Measurements from ENCODE around the gene PLCB1.

The PLCB1 gene

GRCh38 chr20:8362457-8362856, 230.4 kb downstream of the PLCB1 start:
- peaks cover 0 to 5% of the 10 kb centered on the region in 2 experiments for H3K4me1 ChIP-seq (ENCODE audit: control insufficient read depth in 1 of 2, insufficient read depth in 1 of 2, low read depth in 1 of 2, low read length in 1 of 2)
- no peaks in the 10 kb centered on the region for H3K27me3 ChIP-seq
- TF ChIP-seq CTCF (IDR thresholded peaks at IDR 0.05), result no peak

GRCh38 chr20:8363970-8364733, 232.1 kb downstream of the PLCB1 start:
- no peak for TF ChIP-seq CTCF (IDR thresholded peaks at IDR 0.05)
- H3K27ac ChIP-seq, result no peak overlapping the region
- H3K27me3 ChIP-seq, result no peaks in the 10 kb centered on the region
- H3K4me1 ChIP-seq (ENCODE audit: control insufficient read depth in 1 of 2, insufficient read depth in 1 of 2, low read depth in 1 of 2, low read length in 1 of 2), result peaks cover 0 to 7% of the 10 kb centered on the region in 2 experiments
- no peaks in the 10 kb centered on the region for H3K9me3 ChIP-seq
- H3K4me3 ChIP-seq (ENCODE audit: low read depth in 1 of 2, low read length in 1 of 2), result no peak overlapping the region
- no peaks in the 10 kb centered on the region for H3K36me3 ChIP-seq

More at GRCh38 chr20:8362457-8362856, 230.4 kb downstream of the PLCB1 start:
- Histone ChIP-seq H3K36me3 (no peaks in the 10 kb centered on the region), H3K9me3 (no peaks in the 10 kb centered on the region), H3K27ac (no peak overlapping the region), H3K4me3 (ENCODE audit: low read depth in 1 of 2, low read length in 1 of 2) (no peak overlapping the region)

DNA sequence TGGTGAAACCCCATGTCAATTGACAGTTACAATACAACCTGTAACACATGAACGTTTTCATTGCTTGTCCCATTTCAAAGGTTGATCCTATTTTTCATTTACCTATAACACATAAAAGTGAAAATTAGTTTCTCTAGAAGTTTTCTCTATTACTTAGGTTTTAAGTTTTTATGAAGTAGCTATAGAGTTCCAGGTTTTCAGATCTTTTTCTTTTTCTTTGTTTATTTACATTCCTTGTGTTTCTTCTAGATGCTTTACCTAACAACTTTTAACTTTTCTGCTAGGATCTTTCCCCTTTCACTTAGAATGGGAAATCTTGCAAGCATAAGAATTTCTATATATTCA, 232.6 kb downstream of the PLCB1 start:
- no peak overlapping the region for H3K4me3 ChIP-seq (ENCODE audit: low read depth in 1 of 2, low read length in 1 of 2)
- H3K27ac ChIP-seq, result no peak overlapping the region
- peaks cover 0 to 11% of the 10 kb centered on the region in 2 experiments for H3K4me1 ChIP-seq (ENCODE audit: control insufficient read depth in 1 of 2, insufficient read depth in 1 of 2, low read depth in 1 of 2, low read length in 1 of 2)
- H3K36me3 ChIP-seq, result no peaks in the 10 kb centered on the region
- no peaks in the 10 kb centered on the region for H3K9me3 ChIP-seq
- H3K27me3 ChIP-seq, result no peaks in the 10 kb centered on the region
- no peak for TF ChIP-seq CTCF (IDR thresholded peaks at IDR 0.05)

DNA sequence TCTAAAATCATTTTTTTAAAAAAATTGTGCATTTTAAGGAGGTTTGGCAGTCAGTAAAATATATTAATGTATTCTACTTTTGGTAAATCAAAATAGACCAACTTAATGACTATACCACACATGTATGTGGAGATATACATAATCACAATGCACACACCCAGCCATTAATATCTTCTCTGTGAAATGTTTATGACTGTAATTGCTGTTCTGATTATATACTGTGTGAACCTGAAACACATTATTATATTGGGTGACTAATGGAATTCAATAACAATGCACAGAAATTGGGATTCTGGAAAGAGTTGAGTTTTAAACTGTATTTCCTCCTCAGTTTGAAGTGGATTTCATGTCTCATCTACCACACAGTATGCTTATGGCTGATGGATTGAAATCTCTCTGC, 233.6 kb downstream of the PLCB1 start:
- no peaks in the 10 kb centered on the region for H3K27me3 ChIP-seq
- no peak overlapping the region for H3K4me3 ChIP-seq (ENCODE audit: low read depth in 1 of 2, low read length in 1 of 2)
- H3K36me3 ChIP-seq, result no peaks in the 10 kb centered on the region
- no peak overlapping the region for H3K27ac ChIP-seq
- no peak for TF ChIP-seq CTCF (IDR thresholded peaks at IDR 0.05)
- peaks cover 0 to 11% of the 10 kb centered on the region in 2 experiments for H3K4me1 ChIP-seq (ENCODE audit: control insufficient read depth in 1 of 2, insufficient read depth in 1 of 2, low read depth in 1 of 2, low read length in 1 of 2)
- no peaks in the 10 kb centered on the region for H3K9me3 ChIP-seq

- TF ChIP-seq CTCF (IDR thresholded peaks at IDR 0.05), result no peak
- no peaks in the 10 kb centered on the region for H3K27me3 ChIP-seq
- no peaks in the 10 kb centered on the region for H3K36me3 ChIP-seq
- H3K9me3 ChIP-seq, result no peaks in the 10 kb centered on the region
- H3K4me3 ChIP-seq (ENCODE audit: low read depth in 1 of 2, low read length in 1 of 2), result no peak overlapping the region
- H3K4me1 ChIP-seq (ENCODE audit: control insufficient read depth in 1 of 2, insufficient read depth in 1 of 2, low read depth in 1 of 2, low read length in 1 of 2), result peaks cover 0 to 11% of the 10 kb centered on the region in 2 experiments
- no peak overlapping the region for H3K27ac ChIP-seq
Measured at GRCh38 chr20:8366303-8366923, 234.3 kb downstream of the PLCB1 start.

Measured in neutrophil (primary cell).